GM12873 (cell line): Measurements from ENCODE around the gene TUFT1.

ENCODE experiments used
- TF ChIP-seq, protein P1 (sequence below): IDR thresholded peaks from 2 replicates; pipeline ENCODE4 v1.5.1; 2012; ENCODE audit warnings: low read depth, mild to moderate bottlenecking, moderate library complexity, low read length, control low read depth; ENCODE audit not compliant: insufficient read depth; ENCODE audit errors: missing control alignments

Gene TUFT1

DNA sequence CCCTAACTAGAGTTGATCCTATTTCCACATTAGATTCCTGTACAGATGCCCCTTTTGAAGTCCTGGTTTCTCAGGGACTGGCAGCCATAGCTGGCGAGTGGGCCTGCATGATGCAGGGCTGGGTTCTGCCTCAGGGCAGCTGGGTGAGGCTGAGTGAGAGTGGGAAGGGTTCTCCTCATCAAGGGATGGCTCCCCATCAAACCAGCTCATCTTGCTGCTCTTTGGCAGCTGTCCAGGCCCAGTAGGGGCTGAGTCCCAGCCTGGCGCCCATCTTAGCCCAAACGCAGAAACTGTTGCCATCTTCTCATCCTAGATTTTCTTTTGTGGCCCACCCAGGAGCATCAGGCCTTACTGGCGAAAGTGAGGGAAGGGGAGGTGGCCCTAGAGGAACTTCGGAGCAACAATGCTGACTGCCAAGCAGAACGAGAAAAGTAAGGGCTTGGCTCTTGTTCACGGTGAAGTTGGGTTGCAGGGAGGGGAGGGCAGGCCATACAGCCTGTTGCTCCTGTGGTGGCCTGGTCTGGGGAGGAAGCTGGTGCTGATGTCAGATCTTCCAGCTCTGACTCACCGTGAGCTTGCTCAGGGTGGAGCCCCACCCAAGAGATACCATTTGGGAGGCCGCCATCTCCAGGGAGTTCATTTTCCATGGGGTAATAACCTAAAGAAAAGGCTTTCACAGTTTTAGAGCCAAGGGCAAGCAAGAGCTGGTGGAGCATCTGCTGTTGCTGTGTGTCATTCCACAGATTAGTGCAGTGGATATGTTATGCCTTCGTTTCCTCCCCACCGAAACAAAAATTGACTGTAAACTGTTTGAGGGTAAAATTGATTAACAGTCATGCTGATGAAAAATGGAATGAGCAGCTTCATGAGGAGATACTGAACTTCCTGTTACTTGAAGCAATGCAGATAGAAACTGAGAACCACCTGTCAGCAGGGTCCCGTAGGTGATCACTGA is 34.7 kb downstream of the TUFT1 start:
- TF ChIP-seq, protein P1, sequence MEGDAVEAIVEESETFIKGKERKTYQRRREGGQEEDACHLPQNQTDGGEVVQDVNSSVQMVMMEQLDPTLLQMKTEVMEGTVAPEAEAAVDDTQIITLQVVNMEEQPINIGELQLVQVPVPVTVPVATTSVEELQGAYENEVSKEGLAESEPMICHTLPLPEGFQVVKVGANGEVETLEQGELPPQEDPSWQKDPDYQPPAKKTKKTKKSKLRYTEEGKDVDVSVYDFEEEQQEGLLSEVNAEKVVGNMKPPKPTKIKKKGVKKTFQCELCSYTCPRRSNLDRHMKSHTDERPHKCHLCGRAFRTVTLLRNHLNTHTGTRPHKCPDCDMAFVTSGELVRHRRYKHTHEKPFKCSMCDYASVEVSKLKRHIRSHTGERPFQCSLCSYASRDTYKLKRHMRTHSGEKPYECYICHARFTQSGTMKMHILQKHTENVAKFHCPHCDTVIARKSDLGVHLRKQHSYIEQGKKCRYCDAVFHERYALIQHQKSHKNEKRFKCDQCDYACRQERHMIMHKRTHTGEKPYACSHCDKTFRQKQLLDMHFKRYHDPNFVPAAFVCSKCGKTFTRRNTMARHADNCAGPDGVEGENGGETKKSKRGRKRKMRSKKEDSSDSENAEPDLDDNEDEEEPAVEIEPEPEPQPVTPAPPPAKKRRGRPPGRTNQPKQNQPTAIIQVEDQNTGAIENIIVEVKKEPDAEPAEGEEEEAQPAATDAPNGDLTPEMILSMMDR = no peak

DNA sequence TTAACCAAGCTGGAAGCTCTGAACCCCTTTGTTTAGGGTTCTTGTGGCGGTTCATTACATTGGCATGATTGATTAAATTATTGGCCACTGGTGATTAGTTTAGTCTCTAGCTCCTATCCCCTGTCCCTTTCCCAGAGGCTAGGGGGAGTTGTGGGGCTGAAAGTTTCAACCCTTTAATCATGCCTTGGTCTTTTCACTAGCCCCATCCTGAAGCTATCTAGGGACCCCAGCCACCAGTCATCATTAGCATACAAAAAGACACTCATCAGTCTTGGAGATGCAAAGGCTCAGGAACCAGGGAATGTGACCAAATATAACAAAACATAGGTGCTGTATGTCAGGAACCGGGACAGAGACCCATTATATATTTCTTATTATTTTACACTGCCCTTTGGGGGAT is 37.1 kb downstream of the TUFT1 start:
- TF ChIP-seq, protein P1 = no peak

DNA sequence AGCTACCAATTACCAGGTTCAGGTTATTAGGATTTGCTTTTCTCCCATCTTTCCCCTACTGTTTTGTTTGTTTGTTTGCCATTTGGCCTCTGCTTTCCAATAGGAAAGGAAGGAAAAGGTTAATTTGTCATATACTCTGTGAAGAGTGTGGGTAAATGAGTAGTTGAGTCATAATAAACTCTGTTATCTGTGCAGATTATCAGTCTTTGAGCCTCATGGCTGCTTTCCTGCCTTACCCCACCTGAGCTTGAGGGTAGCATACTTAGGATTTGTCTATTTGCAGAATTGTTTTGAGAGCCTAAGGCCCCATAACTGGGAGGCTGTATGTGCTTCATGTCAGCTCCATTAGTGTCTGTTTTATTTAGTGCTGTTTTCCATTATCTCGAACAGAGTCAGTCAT is 38.8 kb downstream of the TUFT1 start:
- TF ChIP-seq, protein P1 = no peak

DNA sequence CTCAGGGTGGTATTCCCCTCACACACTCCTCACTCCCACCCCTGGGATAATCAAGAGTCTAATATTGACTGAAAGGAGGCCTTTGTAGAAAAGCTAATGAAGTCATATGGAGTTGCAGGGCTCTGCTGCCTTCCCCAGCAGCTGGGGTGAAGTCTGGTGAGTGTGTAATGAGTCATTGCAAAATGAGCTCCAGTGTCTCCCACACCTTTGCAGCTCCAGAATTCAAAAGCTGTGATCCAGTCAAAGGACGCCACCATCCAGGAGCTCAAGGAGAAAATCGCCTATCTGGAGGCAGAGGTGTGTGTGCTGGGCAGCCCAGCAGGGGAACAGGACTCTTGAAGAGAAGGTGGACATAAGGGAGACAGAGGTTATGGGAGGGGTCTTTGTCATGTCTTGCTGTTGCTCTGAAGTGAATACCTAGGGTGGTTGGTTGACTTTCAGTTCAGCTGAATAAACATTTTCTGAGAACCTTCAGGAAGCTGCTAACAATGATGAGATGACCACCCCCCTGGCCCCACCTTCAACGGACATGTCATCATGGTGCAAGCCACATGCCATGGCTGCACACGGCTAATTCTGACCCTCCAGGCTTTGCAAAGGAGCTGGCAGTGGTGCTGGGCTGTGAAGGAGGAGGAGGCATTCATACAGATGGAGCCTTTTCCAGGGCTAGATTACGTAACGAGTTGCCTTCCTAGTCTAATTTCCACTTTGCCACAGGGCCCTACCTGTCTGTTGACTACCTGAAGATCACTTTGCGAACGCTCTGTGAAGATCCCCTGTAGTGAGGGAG is 39.5 kb downstream of the TUFT1 start:
- TF ChIP-seq, protein P1 = no peak

DNA sequence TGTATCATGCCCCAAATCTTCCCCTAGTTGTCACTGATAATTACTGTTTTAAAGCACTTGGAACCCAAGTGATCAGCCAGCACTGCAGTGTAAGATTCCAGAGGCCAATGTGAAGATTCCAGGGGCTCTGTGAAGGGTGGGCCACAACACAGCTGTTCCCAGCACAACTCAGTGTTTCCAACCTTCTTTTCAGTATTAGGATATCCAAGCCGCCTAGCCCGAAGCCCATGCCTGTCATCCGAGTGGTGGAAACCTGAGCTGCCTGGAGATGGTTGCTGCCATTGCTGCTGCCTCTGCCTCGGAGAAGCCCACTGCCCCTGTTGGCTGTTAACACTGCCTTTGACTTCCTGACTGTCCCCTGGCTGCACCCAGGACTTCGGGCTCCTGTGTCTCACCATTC is 41.3 kb downstream of the TUFT1 start:
- TF ChIP-seq, protein P1 = no peak

DNA sequence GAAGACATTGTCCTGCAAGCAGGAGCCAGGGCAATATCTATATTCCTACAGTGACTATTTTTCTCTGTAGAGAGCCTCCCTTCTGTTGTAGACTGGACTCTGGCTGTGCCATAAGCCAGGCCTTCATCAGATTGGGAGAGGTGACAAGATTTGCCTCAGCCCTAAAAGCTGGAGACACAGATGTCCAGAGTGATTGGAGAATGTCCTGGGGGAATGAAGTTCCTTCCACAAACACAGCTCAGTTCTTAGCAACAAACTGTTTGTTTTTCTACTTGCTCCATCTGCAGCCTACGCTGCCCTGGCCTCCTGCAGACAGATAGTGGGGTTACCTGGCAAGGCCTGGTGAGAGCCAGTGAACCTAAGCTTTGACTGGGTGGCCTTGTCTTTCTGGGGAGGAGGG is 41.8 kb downstream of the TUFT1 start:
- TF ChIP-seq, protein P1 = no peak

DNA sequence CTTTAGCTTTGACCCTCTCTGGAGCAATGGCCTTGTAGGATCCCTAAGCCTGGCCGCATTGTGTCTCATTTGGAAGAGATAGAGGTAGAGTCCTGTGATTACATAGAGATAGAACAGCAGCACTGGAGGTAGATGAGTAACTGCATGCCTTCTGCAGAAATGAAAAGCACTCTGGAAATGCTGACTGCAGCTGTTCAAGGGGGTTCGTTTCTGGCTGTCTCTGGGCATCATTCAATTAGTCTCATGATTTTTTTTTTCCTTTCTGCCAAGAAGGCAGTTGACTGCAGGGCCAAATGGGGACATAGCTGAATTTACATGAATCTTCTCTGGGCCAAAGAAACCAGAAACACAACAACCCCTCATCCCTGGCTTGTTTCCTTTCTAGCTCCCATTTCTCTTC is 43.7 kb downstream of the TUFT1 start:
- TF ChIP-seq, protein P1 = no peak
